Measurements from ENCODE around the gene CCDC7.
"Not testable (repeated sequence)": the region's sequence is repeated elsewhere in the genome, so short reads cannot be mapped to it uniquely, and the experiment has no call there.

The CCDC7 gene

GRCh38 chr10:32501906-32502305, 56.0 kb downstream of the CCDC7 start:
- Histone ChIP-seq H3K9me3 (no peaks in the 10 kb centered on the region), H3K4me1 (no peaks in the 10 kb centered on the region), H3K4me3 (ENCODE audit: low read depth, low read length) (no peak overlapping the region), H3K27me3 (no peaks in the 10 kb centered on the region), H3K36me3 (no peaks in the 10 kb centered on the region)
- no peak for DNase-seq
- TF ChIP-seq CTCF (IDR thresholded peaks at IDR 0.05; ENCODE audit: low read depth, low read length), result no peak

- H3K4me3 ChIP-seq (ENCODE audit: low read depth, low read length); H3K4me1 ChIP-seq; H3K27me3 ChIP-seq; DNase-seq; H3K36me3 ChIP-seq; H3K9me3 ChIP-seq: not testable (repeated sequence)
These were observed 60.0 kb downstream of the CCDC7 start for GRCh38 chr10:32505762-32506420.

- no peak for TF ChIP-seq CTCF (IDR thresholded peaks at IDR 0.05; ENCODE audit: low read depth, low read length)
- H3K9me3 ChIP-seq, result no peaks in the 10 kb centered on the region
These were observed 65.7 kb downstream of the CCDC7 start for GRCh38 chr10:32511599-32511998.

GRCh38 chr10:32516567-32517495, 70.9 kb downstream of the CCDC7 start:
- H3K27me3 ChIP-seq, result no peaks in the 10 kb centered on the region

More at GRCh38 chr10:32511599-32511998, 65.7 kb downstream of the CCDC7 start:
- H3K36me3 ChIP-seq, result no peaks in the 10 kb centered on the region
- no peaks in the 10 kb centered on the region for H3K27me3 ChIP-seq
- H3K4me3 ChIP-seq (ENCODE audit: low read depth, low read length), result no peak overlapping the region
- no peaks in the 10 kb centered on the region for H3K4me1 ChIP-seq
- DNase-seq, result no peak

GRCh38 chr10:32530231-32530630, 84.3 kb downstream of the CCDC7 start:
- Histone ChIP-seq H3K4me3 (ENCODE audit: low read depth, low read length) (no peak overlapping the region), H3K36me3 (no peaks in the 10 kb centered on the region), H3K9me3 (no peaks in the 10 kb centered on the region), H3K4me1 (no peaks in the 10 kb centered on the region), H3K27me3 (no peaks in the 10 kb centered on the region)
- no peak for TF ChIP-seq CTCF (IDR thresholded peaks at IDR 0.05; ENCODE audit: low read depth, low read length)
- DNase-seq, result no peak

More at GRCh38 chr10:32516567-32517495, 70.9 kb downstream of the CCDC7 start:
- H3K9me3 ChIP-seq, result no peaks in the 10 kb centered on the region
- no peak for DNase-seq
- no peaks in the 10 kb centered on the region for H3K4me1 ChIP-seq
- H3K36me3 ChIP-seq, result no peaks in the 10 kb centered on the region
- no peak for TF ChIP-seq CTCF (IDR thresholded peaks at IDR 0.05; ENCODE audit: low read depth, low read length)
- H3K4me3 ChIP-seq (ENCODE audit: low read depth, low read length), result no peak overlapping the region

GRCh38 chr10:32538256-32538655, 92.3 kb downstream of the CCDC7 start:
- TF ChIP-seq CTCF (IDR thresholded peaks at IDR 0.05; ENCODE audit: low read depth, low read length), result no peak
- no peaks in the 10 kb centered on the region for H3K9me3 ChIP-seq
- H3K4me1 ChIP-seq, result no peaks in the 10 kb centered on the region
- H3K27me3 ChIP-seq, result no peaks in the 10 kb centered on the region
- no peak overlapping the region for H3K4me3 ChIP-seq (ENCODE audit: low read depth, low read length)
- no peak for DNase-seq
- no peaks in the 10 kb centered on the region for H3K36me3 ChIP-seq

All from BE2C (cell line).